NCI-H82 treated with DMSO at 0.1 percent for 48 hours (cell line): ENCODE data around the gene SUPT16H.
"Not testable (repeated sequence)": the region's sequence is repeated elsewhere in the genome, so short reads cannot be mapped to it uniquely, and the experiment has no call there.

Experiments used
- DNase-seq: peaks from one replicate; lab custom pipeline; 2025; ENCODE audit not compliant: unreplicated experiment; lab: John Stamatoyannopoulos, UW

Gene SUPT16H

GRCh38 chr14:21383848-21384493 is at the start of gene SUPT16H:
TSS of gene SUPT16H (minus strand) at chr14:21384019. CDS start at chr14:21383927, 92 bp downstream.
- peak; percentile 92 for DNase-seq

DNA sequence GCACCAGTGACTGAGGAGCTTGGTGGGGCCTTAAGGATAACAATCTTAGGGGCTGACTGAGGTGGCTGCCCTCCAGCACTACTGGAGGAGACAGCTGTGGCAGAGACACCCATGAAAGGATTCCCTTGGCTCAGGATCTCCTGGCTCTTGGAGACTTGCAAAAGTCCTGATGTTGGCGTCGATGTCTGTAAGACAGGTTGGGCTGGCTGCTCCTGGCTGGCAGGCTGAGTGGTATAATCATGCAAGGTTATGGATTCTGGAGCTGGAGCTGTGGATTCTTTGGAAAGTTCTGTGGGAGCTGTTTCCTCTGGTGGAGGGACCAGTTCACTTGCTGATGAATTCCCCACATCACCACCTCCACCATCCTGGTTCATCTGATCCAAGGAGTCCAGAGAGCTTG is 47.3 kb upstream of the SUPT16H start:
- no peak for DNase-seq

- no peak for DNase-seq
These were observed 45.1 kb upstream of the SUPT16H start for GRCh38 chr14:21428930-21429329.

DNA sequence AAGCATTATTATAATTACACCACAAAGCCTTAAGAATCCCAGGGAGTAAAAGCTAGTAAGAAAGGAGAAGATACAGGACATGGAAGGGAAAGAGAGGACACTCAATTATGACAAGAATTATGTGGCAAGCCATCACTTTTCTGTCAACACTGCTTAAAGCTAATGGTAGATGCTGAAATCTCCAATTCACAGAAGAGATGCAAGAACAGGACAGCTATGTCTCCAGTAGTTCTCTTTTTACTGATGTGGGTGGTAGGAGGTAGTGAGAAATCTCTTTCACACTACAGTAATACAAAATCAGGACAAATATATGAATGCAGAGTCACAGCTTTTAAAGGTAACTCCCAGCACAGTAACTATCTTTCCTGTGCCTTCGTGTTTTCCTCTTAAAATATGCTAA is 42.9 kb upstream of the SUPT16H start:
- DNase-seq = no peak

DNA sequence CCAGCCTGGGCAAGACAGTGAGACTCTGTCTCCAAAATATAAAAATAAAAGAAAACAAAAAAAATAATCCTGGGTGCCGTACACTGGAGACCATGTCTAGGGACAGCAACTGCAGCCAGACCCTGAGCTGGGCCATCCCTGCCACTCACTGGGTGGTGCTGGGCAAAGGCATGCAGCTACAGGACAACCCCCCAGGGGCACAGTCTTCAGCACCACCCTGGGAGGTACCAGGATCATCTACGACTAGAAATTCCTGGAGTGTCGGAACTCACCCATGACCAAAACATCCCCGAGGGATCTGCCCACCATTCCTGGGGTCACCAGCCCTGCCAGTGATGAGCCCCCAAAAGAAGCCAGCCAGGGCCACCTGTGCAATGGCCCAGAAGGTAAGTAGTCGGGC is 35.7 kb upstream of the SUPT16H start:
- no peak for DNase-seq

DNA sequence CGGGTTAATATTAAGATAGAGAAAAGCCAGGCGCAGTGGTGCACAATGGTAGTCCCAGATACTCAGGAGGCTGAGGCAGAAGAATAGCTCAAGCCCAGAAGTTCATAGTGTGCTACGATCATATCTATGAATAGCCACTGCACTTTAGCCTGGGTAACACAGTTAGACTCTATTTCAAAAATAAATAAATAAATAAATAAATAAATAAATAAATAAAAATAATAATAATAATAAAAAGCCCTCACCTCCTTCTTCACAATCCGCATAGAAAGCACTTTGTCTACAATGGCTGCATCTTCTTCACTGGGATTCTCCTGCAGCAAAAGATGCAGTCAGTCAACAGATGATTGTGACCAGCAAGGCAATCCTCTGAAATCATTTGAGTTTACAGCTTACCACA is 31.5 kb upstream of the SUPT16H start:
- DNase-seq = no peak

DNA sequence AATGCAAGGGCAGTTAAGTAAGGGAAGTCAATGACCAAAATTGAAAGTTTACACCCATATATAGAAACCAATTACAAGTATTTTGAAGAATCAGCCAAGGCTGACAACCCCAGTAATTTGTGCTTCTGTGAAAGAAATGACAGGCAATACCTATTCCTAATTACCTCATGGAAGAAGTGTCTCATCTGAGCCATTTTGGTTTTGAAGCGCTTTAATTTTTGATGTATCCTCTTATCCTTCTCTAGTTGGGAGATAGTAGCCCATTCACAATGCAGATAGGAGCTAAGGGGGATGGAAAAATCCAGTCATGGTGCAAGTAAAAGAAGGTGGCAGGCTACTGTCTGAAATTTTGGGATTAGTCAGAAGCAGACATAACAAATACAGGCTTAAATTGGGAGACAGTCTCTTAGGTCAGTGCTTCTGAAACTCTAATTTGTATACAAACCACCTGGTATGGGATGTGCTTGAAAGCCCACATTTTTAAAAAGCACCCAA is 30.4 kb upstream of the SUPT16H start:
- no peak for DNase-seq

DNA sequence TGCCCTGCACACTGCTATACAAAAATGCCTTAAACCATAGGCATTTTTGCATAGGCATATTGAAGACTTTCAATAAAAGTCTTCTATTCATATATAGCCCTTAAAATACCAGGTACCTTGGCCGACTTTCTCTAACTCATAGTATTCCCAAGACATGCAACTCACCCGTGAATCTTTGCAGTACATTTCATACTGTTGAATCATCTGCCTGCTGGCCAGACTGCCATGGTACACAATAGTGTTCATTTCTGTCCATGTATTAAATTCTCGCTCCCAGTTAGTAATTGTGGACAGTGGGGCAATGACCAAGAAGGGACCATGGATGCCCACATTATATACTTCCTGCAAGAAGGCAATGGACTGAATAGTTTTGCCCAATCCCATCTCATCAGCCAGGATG is 24.3 kb upstream of the SUPT16H start:
- DNase-seq = no peak

DNA sequence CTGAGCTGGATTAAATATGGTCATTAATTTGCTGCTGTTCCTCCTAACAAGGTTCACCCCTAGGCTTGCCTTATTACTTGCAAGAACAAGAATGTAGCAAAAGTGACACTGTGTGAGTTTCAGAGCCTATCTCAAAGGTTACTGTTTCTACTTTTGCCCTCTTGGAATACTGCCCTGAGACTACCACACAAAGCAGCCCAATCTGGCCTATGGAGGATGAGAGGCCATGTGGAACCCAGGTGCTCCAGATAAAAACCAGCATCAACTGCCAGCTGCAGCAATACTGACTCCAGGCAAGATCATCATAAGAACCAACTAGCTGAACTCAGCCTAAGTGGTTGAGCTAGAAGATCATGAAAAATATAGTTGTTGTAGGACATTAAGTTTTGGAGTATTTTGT is 22.4 kb upstream of the SUPT16H start:
- DNase-seq = no peak

- DNase-seq = no peak
These were observed 21.3 kb upstream of the SUPT16H start for GRCh38 chr14:21405097-21405496.

DNA sequence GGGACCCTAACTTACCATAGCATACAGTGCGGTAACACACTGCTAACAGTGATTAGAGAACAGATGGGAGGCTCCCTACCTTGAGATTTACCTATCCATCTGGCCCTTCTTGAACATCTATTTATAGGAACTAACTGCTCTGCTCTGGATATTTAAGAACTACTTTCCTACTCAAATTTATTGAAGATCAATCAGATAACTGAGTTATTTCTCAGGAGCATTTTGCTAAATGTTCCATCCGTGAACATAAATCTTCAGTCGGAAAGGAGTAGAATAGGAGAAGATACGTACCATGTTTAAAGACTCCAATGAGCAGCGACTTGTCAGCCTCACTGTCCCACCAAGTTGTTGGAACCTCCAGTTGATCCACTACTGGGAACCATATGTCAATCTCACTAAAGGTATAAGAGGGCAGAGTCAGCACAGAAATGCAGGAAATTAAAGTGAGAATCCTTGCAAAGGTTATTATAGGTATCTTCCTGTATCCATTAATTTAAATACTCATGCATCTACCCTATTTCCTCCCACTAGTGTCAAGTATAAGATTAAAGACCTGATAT is 15.6 kb upstream of the SUPT16H start:
- DNase-seq = no peak

- no peak for DNase-seq
These were observed 15.1 kb upstream of the SUPT16H start for GRCh38 chr14:21398901-21399300.

GRCh38 chr14:21395450-21395849 is 11.6 kb upstream of the SUPT16H start:
- DNase-seq = no peak

DNA sequence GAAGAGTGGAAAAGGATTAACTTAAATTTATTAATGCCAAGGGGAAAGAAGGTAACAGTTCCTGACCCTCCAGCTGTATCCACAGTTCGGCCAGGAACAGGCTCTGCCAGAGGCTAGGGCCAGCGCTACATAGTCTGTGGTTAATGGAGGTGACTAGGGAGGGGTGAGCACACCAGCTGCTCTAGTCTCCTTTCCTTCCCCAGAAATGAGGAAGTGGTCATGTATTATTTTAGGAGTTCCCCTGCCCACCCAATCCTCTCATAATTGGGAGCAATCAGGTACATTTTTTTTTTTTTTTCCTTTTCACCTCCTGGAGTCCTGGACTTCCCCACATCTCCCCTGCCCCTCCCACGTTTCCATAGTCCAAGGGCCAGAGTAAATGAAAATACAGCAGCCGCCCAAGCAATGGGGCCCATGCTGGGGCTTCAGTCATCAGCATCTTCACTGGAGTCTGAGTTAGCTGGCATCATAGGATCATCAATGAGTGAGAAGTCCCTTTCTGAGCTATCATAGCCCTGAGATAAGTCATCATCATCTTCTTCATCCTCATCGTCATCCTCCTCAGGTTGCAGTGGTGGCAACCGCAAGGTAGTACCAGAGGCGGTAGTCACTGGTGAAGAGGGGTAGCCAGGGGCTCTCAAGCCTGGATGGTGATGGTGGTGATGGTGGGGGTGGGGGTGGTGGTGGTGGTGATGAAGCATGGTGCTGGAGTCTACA is 1.5 kb upstream of the SUPT16H start:
- no peak for DNase-seq

DNA sequence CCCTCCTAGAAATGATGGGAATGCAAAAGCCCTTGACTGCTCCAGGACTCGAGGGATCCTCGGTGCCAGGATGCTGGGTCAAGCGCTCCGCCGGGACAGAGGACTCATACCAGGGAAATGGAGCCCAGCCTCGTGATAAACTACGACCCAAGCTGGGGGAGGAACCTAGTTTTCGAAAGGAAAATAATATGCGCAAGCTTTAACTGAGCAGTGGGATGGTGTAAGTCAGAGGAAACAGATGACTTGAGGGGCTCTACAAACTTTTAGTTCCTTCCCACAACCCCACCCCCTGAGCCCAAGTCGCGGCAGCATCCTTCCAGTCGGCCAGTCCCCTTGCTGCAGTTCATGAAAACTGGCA is 654 bp upstream of the SUPT16H start:
- peak; percentile 17 for DNase-seq

GRCh38 chr14:21382886-21383847 is 652 bp downstream of the SUPT16H start:
- no peak for DNase-seq

DNA sequence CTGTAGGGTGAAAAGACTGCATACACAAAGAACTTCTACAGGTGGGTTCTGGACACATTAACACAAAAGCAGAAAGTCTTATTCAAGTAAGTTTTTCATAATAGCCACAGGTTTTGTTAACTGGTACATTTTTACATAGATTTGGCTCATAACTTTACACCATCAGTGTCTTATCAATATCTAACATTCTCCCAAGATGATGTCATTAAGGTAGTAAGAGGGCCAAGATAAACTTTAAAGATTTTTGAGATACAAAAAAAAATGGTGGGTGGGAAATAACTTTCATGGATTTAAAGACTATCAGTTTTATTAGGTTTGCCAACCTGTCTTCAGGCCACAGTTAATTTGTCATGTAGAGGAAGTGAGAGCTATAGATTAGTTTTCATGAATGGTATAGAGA is 1.7 kb downstream of the SUPT16H start:
- no peak for DNase-seq

GRCh38 chr14:21379338-21379737 is 4.5 kb downstream of the SUPT16H start:
- no peak for DNase-seq

- DNase-seq = no peak
These were observed 9.8 kb downstream of the SUPT16H start for GRCh38 chr14:21373980-21374379.

DNA sequence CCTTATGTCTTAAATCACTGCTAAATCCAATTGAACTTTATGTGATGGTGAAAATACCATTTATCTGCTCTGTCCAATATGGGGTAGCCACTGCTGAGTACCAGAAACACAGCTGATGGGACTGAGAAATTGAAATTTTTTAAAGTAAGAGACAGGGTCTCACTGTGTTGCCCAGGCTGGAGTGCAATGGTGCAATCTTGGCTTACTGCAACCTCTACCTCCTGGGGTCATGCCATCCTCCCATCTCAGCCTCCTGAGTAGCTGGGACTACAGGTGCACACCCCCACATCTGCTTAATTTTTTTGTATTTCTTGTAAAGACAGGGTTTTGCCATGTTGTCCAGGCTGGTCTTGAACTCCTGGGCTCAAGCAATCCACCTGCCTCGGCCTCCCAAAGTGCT is 11.0 kb downstream of the SUPT16H start:
- DNase-seq = not testable (repeated sequence)

DNA sequence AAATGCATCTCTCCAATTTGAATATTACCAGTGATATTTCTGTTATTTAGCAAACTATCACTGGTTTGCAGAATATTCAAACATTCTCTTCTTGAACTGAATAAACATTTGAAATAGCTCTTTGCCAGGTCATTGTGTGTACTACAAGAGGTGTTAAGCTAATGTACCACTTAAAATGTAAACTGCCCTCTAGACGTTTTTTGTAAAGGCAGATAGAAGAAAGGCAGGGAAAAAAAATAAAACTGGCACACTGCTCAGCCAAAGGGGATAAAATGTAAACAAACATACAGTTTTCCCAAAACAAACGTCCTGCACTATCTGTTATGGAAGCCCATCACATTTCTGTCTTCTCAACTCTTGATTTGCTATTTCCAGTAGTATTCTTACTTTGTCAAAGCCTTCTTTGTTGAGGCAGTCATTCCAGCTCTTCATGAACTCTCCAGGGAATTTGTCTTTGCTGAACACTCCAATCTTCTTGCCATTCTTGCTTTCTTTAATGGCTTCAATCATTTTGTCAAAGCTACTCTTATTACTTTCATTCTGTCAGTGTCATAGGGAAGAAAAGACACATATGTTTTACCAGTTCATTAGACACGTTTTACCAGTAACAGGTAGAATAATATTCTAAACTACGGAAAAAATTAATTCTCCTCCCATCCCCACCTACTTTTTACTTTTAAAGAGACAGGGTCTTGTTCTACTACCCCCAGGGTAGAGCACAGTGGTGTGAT is 13.7 kb downstream of the SUPT16H start:
- no peak for DNase-seq
